ENCODE measurements around the gene POLR2E.
A peak's percentile ranks its signal among the peaks of the same experiment; 100 is the strongest.

Gene POLR2E

GRCh38 chr19:1097810-1098176, 2.6 kb upstream of the POLR2E start:
- 0 out of 2 replicates have a peak, but pooled peaks cover 4% of the 10 kb centered on the region for H4K20me1 ChIP-seq (ENCODE audit: insufficient read depth)
- peaks cover 24% of the 10 kb centered on the region for H3K79me2 ChIP-seq (ENCODE audit: insufficient read depth, low read depth)
- H3K9ac ChIP-seq: no peak overlapping the region
- H3K36me3 ChIP-seq (ENCODE audit: insufficient read depth): no peaks in the 10 kb centered on the region
- no peak for TF ChIP-seq CTCF (conservative IDR thresholded peaks at IDR 0.05; ENCODE audit: low read depth, low read length)
- H3K27me3 ChIP-seq (ENCODE audit: insufficient read depth, low read depth): no peaks in the 10 kb centered on the region
- H2AFZ ChIP-seq (ENCODE audit: low read depth): no peak overlapping the region
- H3K27ac ChIP-seq: no peak overlapping the region
- H3K4me3 ChIP-seq (IDR thresholded peaks at IDR 0.05; ENCODE audit: insufficient read depth, low read depth, low read length): no peak overlapping the region
- H3K4me2 ChIP-seq: no peak overlapping the region
- H3K4me1 ChIP-seq (ENCODE audit: low read depth, poor library complexity, severe bottlenecking): peaks cover 38% of the 10 kb centered on the region

GRCh38 chr19:1094655-1094977, 559 bp downstream of the POLR2E start:
- H3K36me3 ChIP-seq (ENCODE audit: insufficient read depth): no peaks in the 10 kb centered on the region
- TF ChIP-seq CTCF (conservative IDR thresholded peaks at IDR 0.05; ENCODE audit: low read depth, low read length): no peak
- no peak overlapping the region; the same call in 1 of the 2 replicates for H2AFZ ChIP-seq (ENCODE audit: low read depth)
- H3K79me2 ChIP-seq (ENCODE audit: insufficient read depth, low read depth): peaks cover 26% of the 10 kb centered on the region
- peak overlapping the region; percentile 22; the same call in 1 of the 2 replicates for H3K27ac ChIP-seq
- H3K4me3 ChIP-seq (IDR thresholded peaks at IDR 0.05; ENCODE audit: insufficient read depth, low read depth, low read length): no peak overlapping the region
- peak overlapping the region; percentile 78; the same call in 1 of the 2 replicates for H3K4me2 ChIP-seq
- H3K9ac ChIP-seq: peak overlapping the region; percentile 59; the same call in 1 of the 2 replicates
- H3K27me3 ChIP-seq (ENCODE audit: insufficient read depth, low read depth): no peaks in the 10 kb centered on the region
- peaks cover 21% of the 10 kb centered on the region for H3K4me1 ChIP-seq (ENCODE audit: low read depth, poor library complexity, severe bottlenecking)
- 0 out of 2 replicates have a peak, but pooled peaks cover 4% of the 10 kb centered on the region for H4K20me1 ChIP-seq (ENCODE audit: insufficient read depth)

GRCh38 chr19:1093811-1094553, 1.2 kb downstream of the POLR2E start:
- no peaks in the 10 kb centered on the region for H3K36me3 ChIP-seq (ENCODE audit: insufficient read depth)
- peaks cover 26% of the 10 kb centered on the region for H3K79me2 ChIP-seq (ENCODE audit: insufficient read depth, low read depth)
- H4K20me1 ChIP-seq (ENCODE audit: insufficient read depth): 0 out of 2 replicates have a peak, but pooled peaks cover 4% of the 10 kb centered on the region
- H3K27ac ChIP-seq: no peak overlapping the region; the same call in 1 of the 2 replicates
- peak overlapping the region; percentile 78 for H3K4me2 ChIP-seq
- H2AFZ ChIP-seq (ENCODE audit: low read depth): no peak overlapping the region
- TF ChIP-seq CTCF (conservative IDR thresholded peaks at IDR 0.05; ENCODE audit: low read depth, low read length): no peak
- peak overlapping the region; percentile 59; the same call in 1 of the 2 replicates for H3K9ac ChIP-seq
- H3K4me3 ChIP-seq (IDR thresholded peaks at IDR 0.05; ENCODE audit: insufficient read depth, low read depth, low read length): no peak overlapping the region
- no peaks in the 10 kb centered on the region for H3K27me3 ChIP-seq (ENCODE audit: insufficient read depth, low read depth)
- H3K4me1 ChIP-seq (ENCODE audit: low read depth, poor library complexity, severe bottlenecking): peaks cover 16% of the 10 kb centered on the region

GRCh38 chr19:1093330-1093729, 1.8 kb downstream of the POLR2E start:
- H2AFZ ChIP-seq (ENCODE audit: low read depth): no peak overlapping the region
- 0 out of 2 replicates have a peak, but pooled peaks cover 4% of the 10 kb centered on the region for H4K20me1 ChIP-seq (ENCODE audit: insufficient read depth)
- no peak for TF ChIP-seq CTCF (conservative IDR thresholded peaks at IDR 0.05; ENCODE audit: low read depth, low read length)
- H3K9ac ChIP-seq: no peak overlapping the region
- no peak overlapping the region for H3K27ac ChIP-seq
- H3K79me2 ChIP-seq (ENCODE audit: insufficient read depth, low read depth): peaks cover 26% of the 10 kb centered on the region
- H3K4me3 ChIP-seq (IDR thresholded peaks at IDR 0.05; ENCODE audit: insufficient read depth, low read depth, low read length): no peak overlapping the region
- H3K4me2 ChIP-seq: peak overlapping the region; percentile 78; the same call in 1 of the 2 replicates
- no peaks in the 10 kb centered on the region for H3K27me3 ChIP-seq (ENCODE audit: insufficient read depth, low read depth)
- H3K36me3 ChIP-seq (ENCODE audit: insufficient read depth): no peaks in the 10 kb centered on the region
- peaks cover 16% of the 10 kb centered on the region for H3K4me1 ChIP-seq (ENCODE audit: low read depth, poor library complexity, severe bottlenecking)
